ENCODE data around the gene NUDT3.
"Not testable (repeated sequence)": the region's sequence is repeated elsewhere in the genome, so short reads cannot be mapped to it uniquely, and the experiment has no call there.

DNA sequence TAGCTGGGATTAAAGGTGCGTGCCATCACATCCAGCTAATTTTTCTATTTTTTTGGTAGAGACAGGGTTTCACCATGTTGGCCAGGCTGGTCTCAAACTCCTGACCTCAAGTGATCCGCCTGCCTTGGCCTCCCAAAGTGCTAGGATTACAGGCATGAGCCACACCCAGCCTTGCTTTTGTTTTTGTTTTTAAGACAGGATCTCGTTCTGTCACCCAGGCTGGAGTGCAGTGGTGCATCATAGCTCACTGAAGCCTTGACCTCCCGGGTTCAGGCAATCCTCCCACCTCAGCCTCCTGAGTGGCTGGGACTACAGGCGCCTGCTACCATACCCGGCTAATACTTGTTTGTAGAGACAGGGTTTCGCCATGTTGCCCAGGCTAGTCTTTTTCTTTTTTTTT is 38.9 kb downstream of the NUDT3 start:
- not testable (repeated sequence) for TF ChIP-seq TAF1, POLR2A (IDR thresholded peaks at IDR 0.05; ENCODE audit: low read depth, low read length)
